ENCODE measurements around the gene TEPSIN.

- TF ChIP-seq CTCF (IDR thresholded peaks at IDR 0.05; ENCODE audit: extremely low read depth in 1 of 2, insufficient read depth in 1 of 2, low read depth in 1 of 2, low read length in 2 of 2) (no peak), EZH2 (IDR thresholded peaks at IDR 0.05; ENCODE audit: borderline replicate concordance, low read depth, low read length, severe bottlenecking) (no peak), POLR2A (IDR thresholded peaks at IDR 0.05; ENCODE audit: low read depth, low read length) (no peak), POLR2AphosphoS5 (IDR thresholded peaks at IDR 0.05; ENCODE audit: insufficient read depth, low read depth, low read length) (no peak)
Measured at GRCh38 chr17:81259058-81259605, 20.3 kb upstream of the TEPSIN start.

Measured in endothelial cell of umbilical vein (primary cell).